Measurements from ENCODE around the gene NCAPH2.
A peak's percentile ranks its signal among the peaks of the same experiment; 100 is the strongest.

Gene NCAPH2

DNA sequence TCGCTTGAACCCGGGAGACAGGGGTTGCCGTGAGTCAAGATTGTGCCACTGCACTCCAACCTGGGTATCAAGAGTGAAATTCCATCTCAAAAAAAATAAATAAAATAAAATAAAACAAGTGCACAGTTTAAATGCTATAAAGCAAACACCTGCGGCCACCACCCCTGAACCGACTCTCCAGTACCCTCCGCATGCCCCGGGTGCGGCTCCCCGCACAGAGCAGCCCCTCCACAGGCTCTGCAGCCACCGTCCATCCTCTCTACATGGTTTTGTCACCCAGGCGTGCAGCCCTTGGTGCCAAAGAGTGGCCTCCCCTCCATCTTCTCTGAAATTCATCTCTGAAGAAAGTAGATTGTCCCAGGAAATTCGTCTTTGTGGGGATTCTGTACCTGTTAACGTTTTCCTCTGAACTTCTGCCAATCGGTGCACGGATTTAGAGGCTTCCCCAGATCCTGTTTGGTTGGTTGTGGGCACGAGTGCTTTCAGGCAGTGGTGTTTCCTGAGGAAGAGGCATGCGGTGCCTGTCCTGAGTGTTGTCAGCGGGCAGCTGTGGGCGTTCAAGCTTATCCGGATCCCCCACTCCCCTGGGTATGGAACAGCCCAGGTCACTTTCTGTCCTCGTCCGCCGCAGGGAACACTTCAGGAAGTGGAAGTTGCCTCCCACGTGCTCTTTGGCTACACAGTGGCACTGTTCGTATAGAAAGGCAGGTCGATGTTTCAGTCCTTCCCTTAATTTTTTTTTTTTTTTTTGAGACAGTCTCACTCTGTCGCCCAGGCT is 17.3 kb upstream of the NCAPH2 start:
- DNase-seq = no peak

DNA sequence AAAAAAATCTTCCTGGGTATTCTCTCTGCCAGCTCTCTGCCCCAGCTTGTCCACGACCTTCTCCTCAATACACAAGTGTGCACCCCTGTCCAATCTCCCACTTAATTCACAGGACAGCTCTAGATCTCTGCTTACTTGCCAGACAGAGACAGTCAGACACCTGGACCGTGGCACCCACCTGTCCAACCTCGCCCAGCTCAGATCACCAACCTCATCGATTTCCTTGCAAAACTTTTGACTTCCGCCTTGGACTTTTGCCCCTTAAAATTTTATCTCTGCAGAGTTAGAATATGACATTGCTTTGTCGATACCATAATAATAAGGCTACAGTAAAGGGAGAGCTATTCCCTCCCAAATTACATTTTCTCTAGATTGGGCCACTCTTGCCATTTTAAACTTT is 10.9 kb upstream of the NCAPH2 start:
- no peak for DNase-seq

DNA sequence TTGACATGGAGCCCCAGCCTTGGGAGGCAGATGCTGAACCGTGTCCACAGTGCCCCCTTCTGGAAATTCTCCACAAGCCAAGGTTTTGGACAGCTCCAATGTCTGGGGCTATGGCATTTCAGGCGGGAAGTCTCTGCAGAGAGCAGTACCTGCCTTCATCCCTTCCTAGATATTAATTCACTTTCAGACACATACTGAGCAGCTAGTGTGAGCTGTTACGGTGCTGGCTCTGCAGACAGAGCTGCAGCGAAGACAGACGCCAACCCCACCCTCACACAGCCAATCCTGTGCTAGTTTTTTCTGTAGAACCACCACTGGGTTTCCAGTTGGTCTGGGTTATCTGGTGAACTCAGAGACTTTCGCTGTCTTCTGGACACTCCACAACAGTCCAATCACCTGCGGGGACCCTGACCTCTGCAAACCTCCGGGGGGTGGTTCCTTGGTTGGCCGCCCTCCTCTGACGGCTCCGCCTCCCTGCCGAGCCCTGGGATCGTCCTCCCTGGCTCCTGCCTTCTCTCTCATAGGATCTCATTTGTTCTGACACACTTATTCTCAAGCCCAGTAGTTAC is 9.6 kb upstream of the NCAPH2 start:
- peak; percentile 62 for DNase-seq

DNA sequence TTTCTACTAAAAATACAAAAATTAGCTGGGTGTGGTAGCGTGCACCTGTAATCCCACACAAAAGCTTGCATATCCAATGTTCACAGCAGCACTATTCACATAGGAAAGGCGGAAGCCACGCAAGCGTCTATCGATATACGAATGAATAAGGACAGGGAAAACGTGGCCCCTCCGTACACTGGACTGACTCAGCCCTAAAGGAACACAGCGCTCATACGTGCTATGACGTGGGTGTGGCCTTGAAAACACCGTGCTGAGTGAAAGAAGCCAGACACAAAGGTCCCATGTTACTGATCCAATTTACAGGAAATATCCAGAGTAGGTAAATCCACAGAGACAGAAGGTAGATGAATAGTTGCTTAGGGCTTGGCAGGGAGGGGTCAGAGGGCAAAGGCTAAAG is 7.6 kb upstream of the NCAPH2 start:
- no peak for DNase-seq

DNA sequence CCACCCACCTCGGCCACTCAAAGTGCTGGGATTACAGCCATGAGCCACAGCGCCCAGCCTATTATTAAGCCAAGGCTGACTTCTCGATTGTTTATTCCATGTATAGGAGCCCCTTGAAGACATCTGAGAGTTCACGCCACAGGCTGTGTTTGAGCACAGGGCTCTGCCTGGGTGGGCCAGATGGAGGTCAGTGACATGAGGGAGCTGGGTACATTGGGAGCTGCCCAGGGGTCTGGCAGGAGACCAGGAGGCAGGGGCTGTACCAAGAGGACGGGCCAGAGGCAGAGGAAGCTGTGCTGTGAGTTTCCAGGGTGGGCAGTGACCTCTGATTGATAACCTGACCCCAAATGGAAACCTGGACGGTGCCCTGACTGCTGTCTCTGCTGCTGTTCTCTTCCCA is 5.9 kb upstream of the NCAPH2 start:
- no peak for DNase-seq

DNA sequence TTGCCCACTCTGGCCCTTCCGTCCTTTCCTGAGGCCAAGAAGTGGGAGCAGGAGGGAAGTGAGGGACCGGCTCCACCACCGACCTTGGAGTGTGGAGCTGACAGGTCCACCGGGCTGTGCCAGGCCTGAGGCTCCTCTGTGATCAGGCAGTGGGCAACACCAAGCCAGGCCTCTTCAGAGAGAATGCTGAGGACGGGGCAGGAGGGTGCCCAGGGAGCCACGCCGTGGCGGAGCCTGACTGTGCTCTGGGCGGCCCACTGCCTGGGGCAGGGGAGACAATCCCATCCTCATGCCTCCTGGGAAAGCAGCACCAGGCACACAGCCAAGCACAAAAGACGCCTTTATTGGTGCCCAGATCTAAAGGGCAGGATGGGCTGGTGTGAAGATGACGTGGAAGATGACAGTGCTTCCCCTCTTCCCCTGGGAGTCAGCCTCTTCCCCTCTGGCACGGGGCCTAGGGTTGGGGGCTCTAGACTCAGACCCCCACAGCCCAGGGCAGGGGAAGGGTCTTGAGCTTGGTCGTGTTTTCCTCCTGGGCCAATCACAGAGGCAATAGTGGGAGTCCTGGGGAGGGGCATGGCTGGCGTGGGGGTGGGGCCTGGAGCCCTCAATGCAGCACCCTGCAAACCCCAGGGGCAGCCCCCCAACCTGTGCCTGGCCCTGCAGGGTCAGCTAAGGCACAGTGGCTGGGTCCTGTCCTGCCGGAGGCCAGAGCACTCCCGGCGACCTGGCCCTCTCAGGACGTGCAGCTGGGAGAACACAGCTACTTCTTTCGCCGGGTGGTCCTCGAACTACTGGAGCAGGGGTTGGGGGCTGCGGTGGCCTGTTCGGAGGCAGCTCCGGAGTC is 5.2 kb upstream of the NCAPH2 start:
- DNase-seq = no peak

DNA sequence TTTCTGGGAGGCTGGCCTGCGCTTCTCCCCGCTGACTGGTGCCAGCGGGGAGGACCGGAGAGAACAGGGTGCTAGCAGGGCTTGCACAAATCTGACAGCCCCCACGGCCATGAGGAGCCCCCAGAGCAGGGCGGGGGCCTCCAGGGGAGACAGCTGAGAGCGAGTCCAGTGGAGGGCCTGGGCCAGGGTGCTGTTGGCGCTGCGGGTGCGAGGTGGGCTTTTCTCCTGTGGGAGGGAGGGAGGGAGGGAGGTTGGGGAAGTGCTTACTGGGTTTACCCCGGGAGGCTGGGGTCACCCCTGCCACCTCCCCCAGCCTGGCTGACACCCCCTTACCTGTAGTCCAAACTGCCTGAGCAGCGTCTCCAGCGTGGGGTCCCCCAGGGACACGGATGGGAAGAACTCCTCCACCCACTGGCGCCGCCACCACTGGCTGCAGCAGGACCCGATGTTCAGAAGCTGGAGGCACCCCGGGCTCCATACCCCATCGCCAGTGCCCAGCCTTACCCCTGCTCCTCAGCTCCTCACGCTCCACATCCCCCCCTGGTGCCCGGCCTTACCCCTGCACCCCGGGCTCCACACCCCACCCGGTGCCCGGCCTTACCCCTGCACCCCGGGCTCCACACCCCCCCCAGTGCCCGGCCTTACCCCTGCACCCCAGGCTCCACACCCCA is 4.4 kb upstream of the NCAPH2 start:
- peak; percentile 35 for DNase-seq

DNA sequence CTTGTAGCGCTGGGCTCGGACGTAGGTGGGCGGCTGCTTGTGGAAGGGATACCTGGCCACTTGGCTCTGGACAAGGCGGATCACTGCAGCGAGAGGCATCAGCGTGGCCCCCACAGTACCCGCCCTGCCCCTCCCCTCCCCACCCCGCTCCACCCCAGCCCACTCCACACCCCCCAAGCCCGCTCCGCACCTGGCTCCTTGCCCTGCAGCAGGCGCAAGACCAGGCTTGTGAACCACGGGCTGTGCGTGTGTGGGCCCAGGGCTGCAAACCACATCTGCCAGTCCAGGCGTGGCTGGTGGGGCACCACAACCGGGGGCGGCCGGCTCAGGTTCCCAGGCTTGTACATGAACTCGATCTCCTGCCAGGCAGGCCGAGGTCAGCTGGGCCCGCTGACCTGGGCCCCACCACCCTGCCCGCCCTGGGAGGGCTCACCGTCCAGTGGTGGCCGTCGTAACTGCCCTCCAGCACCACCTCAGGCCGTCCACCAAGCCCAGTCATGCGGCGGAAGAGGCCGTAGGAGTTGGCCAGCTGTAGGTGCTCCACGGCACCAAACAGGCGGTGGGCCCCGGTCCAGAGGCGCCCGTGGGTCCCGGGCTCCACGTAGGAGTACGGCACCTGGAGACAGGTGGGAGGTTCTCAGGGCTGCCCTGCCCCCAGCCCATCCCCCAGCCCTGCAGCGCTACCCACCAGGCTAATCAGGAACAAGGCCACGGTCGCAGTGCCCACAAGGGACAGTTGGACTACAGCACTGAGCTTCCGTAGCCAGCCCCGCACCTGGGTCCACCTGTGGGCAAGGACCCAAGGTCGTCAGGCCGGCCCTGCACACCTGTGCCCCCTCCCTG is 3.4 kb upstream of the NCAPH2 start:
- no peak for DNase-seq

DNA sequence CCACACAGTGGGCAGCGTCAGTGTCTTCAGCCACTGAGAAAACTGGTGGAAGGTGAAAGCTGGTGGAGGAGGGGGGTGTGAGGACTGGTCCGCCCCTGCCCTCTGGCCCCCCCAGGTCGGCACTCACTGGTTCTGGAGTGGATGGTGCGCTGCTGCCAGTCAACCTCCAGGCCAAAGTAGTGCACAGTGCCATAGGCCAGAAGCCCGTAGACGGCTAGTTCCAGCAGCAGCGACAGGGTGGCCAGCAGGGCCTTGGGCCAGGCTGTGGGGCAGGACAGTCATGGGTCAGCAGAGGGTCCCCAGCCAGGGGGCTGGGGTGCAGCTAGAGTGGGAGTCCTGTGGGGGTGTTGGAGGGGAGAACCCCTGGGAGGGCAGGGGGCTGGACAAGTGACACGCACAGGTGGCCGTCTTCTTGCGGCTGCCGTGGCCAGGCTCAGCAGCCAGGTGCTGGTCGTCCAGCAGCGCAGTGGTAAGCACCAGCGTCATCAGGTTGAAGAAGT is 2.7 kb upstream of the NCAPH2 start:
- DNase-seq = no peak

DNA sequence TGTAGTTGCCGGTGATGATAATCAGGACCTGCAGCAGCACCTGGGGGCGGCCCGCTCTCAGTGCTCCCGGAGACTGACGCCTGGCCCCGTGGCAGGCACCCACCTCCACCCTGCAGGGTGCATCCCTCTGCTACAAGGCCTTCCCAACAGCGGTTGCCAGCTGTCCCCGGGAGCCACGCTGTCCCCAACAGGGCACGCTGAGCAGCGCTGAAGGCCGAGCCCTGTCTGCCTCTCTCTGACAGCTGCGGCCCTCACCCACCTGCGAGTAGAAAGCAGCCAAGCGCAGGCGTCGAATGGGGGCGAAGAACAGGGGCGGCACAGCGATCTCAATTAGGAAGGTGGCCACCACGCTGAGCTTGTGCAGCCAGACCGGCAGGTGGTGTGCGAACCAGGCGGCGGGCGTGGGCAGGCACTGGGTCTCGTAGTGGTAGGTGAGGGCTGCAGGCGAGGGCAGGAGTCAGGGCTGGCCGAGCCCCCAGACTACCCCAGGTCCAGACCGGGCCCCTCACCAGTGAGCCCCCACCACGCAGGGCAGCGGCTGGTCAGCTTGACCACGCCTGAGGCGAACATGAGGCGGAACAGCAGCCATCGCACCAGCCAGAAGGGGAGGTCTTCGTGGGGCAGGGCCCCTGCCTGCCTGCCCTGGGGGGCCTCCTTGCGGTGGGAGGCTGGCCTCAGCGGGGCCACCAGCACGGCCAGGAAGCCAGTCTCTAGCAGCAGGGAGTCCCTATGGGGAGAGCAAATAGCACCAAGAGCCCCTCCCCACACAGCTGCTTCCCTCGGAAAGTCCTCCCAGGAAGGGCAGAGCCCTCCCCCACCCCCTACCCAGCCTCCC is 2.0 kb upstream of the NCAPH2 start:
- no peak for DNase-seq

DNA sequence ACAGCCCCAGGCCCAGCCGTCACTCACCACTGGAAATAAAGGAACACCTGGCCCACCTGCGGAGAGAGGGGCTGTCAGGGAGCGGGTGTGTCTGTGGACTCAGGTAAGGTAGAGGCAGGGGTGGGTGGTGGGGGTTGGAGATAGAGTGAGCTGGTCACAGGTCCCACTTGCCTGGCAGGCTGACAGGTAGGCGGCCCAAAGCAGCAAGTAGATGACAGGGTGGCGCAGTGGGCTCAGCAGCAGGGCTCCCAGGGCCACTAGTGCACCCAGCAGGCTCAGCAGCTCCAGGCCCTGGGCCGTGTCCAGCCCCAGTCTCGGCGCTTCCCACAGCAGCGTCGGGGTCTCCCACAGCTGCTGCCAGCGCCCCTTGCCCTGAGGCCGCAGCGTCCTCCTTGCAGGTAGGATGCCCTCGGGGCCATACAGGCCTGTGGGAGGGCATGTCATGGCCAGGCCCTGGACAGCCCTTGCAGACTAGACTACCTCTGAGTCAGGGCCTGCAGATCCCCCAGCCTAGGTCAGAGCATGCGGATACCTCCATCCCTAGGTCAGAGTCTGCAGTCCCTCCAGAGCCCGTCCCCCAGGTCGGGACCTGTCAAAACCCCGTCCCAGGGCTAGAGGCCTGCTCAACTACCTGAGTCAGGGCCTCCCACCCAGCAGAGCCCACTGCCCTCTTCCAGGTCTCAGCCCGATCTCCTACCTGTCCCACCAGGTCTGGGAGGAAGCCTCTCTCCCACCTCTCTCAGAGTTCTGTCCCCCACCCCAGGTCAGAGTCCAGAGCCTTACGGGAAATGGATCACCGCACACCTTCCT is 1.2 kb upstream of the NCAPH2 start:
- DNase-seq = no peak

DNA sequence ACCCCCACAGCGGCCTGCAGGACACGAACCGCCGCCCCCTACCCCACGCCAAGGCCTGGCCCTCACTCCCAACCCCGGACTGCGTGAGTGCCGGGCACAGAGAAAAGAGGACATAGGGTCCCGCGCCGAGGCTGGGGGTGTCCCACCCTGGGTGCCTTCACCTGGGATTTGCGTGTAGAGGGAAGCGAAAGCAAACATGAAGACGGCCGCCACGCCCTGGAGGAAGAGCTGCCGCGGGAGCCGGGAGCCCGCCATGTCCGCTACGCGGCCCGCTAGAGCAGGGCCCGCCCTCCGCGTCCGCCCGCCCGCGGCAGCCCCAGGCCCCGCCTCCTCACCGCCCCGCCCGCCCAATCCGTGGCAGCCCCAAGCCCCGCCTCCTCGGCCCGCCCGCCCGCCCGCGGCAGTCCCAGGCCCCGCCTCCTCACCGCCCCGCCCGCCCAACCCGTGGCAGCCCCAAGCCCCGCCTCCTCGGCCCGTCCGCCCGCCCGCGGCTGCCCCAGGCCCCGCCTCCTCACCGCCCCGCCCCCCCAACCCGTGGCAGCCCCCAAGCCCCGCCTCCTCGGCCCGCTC is 518 bp upstream of the NCAPH2 start, which contains the start of gene LMF2:
LMF2 (minus strand) TSS at position 282 of the 570 bp plus-strand sequence; CDS start at position 255, 27 bp downstream.
- peak; percentile 91 for DNase-seq

DNA sequence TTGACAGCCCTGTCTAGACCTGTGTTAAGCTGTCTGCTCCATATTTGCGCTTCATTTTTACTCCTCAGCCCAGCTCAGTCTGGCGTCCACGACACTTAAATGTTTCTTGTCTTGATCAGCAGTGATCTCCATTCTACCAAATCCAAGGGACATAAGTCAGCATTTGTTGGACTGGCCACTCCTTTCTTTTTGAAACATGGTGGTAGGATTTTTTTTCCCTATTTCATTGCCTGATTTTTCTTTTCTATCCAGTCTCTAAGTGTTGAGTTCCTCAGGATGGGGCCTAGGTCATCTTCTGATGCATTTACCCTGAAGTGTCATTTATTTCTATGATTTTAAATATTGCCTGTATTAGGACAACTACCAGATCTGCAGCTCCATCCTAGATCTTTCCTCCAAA is 873 bp downstream of the NCAPH2 start:
- no peak for DNase-seq

DNA sequence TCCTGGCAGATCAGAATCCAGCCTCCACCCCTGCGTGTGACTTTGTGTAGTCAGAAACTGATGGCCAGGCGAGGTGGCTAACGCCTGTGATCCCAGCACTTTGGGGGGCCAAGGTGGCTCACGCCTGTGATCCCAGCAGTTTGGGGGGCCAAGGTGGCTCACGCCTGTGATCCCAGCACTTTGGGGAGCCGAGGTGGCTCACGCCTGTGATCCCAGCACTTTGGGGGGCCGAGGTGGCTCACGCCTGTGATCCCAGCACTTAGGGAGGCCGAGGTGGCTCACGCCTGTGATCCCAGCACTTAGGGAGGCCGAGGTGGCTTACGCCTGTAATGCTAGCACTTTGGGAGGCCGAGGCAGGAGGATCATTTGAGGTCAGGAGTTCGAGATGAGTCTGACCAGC is 5.2 kb downstream of the NCAPH2 start:
- DNase-seq = no peak

DNA sequence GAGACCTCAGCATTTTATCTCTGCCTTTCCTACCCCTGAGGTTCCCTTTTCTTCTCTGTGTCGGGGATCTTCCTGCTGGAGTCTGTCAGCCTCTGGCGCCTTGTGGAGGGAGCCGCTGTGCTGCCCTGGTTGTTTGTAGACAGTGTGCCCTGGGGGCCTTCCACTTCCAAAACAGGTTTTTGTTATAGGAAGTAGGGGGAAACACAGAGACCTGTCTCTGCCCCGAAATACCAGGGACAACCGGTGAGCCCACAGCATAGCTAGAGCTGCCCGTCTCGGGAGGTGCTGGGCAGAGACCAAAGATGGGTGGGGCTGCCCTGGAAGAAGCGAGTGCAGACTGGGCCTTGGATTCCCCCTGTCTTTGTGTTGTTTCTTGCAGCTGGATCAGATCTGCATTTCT is 8.0 kb downstream of the NCAPH2 start:
- DNase-seq = no peak

DNA sequence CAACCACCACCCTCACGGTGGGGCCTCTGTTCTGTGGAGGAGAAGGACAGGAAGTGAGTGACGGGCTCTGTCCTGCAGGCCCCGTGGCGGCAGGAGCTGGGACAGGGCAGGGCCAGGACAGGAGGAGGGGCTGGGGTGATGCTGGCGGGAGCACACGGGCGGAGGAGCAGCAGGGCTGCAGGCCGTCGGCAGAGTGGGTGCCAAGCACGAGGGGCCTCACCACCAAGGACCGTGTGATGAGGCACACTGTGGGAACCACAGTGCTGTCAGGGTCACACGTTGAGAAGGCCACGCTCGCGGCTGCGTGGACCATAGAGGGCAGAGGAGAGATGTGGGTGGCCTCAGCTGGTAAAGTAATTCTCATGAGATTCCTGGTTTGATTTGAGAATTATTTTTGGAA is 8.9 kb downstream of the NCAPH2 start:
- DNase-seq = no peak

DNA sequence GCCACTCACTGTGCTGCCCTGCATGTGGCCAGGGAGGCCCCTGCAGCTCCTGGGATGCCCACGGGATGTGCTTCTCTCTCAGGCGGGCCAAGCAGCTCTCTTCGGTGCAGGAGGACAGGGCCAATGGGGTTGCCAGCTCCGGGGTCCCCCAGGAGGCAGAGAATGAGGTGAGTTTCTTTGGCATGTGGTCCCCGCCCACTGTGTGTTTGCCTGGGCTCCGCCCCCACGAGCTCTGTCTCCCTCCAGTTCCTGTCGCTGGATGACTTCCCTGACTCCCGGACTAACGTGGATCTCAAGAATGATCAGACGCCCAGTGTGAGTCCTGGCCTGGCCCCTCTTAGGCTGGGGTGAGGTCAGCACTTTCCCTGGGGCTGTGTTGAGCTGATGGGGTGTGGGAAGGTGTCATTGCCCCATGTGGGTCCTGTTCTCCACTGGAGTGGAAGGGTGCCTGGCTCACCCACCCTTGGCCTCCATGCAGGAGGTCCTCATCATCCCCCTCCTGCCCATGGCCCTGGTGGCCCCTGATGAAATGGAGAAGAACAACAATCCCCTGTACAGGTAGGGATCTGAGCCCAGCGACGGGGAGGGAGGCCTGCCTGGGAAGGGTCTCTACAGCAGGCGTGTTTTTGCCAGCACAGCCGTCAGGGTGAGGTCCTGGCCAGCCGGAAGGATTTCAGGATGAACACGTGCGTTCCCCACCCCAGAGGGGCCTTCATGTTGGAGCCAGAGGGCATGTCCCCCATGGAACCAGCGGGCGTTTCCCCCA is 9.7 kb downstream of the NCAPH2 start:
- no peak for DNase-seq

DNA sequence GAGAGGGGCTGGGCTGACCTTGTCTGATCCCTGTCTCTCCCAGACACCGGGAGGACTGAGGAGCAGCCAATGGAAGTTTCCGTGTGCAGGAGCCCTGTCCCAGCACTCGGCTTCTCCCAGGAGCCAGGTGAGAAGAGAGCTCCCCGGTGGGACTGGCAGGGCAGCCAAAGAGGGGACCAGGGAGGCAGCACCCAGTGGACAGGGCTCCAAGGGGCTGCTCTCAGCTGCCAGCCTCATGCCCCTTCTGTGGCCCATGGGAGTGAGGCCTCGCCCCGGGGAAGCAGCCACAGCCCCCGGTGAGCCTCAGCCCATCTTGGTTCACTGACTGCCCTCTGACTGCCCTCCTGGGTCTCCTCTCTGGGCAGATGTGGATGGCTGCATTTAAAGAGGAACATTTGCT is 10.6 kb downstream of the NCAPH2 start:
- DNase-seq = no peak

DNA sequence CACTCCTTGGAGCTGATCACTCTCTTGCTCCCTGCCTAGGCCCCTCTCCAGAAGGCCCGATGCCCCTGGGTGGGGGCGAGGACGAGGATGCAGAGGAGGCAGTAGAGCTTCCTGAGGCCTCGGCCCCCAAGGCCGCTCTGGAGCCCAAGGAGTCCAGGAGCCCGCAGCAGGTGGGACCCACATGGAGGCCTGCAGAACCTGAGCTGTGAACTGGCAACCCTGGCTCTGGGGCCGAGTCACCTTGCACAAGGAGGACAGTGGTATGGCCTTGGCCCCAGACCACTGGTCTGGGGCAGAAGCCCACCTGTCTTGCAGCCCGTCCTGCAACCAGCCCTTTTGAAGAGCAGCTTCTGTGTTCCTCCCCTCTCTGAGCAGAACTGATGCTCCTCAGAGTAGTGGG is 11.1 kb downstream of the NCAPH2 start:
- no peak for DNase-seq

Measured in activated naive CD4-positive, alpha-beta T cell treated with anti-CD3 and anti-CD28 coated beads, Interleukin-2, amount 50 U/mL, for 16 hours (primary cell).